GM19468 (cell line): Measurements from ENCODE around the gene ERP44.
"Not testable (repeated sequence)": the region's sequence is repeated elsewhere in the genome, so short reads cannot be mapped to it uniquely, and the experiment has no call there.

Experiments
- ATAC-seq: cut with Tn5 transposase; IDR thresholded peaks from one replicate; pipeline ENCODE4 v1.9.1; 2021; ENCODE audit warnings: mild to moderate bottlenecking, moderate library complexity, moderate number of reproducible peaks; ENCODE audit not compliant: unreplicated experiment; ENCODE audit errors: extremely low read depth

ERP44 gene

DNA sequence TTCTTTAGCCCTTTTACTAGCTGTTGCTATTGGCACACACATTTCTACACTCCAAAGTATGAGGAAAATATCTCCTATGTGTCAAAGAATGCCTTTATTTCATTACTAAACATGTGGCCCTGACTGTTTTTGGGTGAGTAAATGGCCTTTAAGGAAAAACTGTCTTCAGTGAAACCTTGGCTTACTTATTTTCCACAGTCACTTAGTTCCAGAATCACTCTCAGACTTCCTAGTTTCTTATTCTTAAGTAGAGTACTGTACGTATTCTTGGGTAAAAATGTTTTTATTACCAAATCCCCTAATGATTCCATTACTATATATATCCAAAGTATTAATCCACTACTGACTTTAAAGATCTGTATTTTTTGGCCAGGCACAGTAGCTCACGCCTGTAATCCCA is 27.5 kb downstream of the ERP44 start:
- ATAC-seq = no peak

DNA sequence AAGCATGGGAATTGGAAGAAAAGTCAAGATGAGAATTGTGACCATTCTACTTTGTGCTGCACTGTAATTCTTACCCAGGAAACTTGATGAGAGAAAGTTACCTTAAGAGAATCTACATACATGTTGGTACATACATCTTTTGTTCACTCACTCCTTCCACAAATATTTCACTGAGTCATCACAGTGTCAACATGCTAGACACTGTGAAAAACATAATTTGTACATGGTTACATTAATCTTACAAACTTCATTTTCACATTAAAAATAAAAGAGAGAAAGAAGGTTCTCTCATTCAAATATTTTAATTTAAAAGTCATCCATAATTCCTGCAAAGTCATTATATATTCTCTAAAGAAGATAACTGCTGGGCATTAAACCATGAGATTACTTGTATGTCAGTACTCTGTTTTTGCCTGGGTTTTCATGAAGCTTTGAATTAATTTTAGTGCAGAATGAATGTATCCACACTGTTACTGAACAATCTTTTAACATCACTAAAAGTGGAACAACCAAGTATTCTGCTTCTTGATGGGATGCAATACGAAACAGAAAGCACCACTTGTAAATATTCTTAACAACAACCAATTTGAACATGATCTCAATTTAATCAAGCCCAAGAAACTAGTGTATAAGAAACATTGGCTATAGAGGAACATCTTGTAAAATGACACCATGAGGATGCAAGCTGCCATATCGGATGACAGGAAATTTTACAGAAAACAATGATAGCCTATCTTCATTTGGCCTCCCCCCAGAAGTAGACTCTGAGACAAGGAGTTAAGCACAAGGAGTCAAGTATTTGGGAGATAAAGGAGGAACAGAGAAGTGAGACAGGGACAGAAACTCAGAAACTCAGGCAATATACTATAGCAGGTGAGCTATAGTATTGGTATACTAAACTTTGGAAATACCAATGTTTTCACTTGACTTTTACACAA is 28.4 kb downstream of the ERP44 start:
- no peak for ATAC-seq

DNA sequence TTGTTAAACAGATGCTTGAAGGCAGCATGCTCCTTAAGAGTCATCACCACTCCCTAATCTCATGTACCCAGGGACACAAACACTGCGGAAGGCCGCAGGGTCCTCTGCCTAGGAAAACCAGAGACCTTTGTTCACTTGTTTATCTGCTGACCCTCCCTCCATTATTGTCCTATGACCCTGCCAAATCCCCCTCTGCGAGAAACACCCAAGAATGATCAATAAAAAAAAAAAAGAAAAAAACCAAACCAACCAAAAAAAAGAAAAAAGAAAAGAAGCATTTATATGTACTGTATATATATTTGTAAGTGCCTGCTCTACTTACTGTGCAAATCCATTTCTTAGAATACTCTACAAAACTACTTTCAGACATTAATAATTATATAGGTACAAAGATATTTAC is 29.7 kb downstream of the ERP44 start:
- ATAC-seq = not testable (repeated sequence)

DNA sequence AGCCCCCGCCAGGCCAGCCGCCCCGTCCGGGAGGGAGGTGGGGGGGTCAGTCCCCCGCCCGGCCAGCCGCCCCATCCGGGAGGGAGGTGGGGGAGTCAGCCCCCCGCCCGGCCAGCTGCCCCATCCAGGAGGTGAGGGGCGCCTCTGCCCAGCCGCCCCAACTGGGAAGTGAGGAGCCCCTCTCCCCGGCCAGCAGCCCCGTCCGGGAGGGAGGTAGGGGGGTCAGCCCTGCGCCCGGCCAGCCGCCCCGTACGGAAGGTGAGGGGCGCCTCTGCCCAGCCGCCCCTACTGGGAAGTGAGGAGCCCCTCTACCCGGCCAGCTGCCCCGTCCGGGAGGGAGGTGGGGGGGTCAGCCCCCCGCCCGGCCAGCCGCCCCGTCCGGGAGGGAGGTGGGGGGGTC is 30.8 kb downstream of the ERP44 start:
- ATAC-seq = not testable (repeated sequence)

DNA sequence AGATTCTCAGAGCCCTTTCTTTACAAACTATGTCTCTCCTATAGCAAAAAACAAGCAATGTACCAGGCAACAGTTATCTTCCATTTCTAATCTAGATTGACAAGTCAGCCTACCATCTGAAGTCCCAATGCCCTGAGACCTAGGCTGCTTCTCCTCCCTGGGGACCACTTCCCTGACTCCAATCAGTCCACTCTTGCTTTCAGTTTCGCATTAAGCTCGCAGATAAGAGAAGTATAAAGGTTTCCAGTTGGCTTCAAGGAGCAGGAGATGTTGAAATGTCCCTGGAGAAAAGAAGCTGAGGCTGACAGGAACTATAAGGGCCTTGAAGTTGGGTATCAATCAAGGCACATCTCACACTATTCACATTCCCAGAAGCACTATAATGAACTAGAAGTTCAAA is 32.3 kb downstream of the ERP44 start:
- no peak for ATAC-seq

DNA sequence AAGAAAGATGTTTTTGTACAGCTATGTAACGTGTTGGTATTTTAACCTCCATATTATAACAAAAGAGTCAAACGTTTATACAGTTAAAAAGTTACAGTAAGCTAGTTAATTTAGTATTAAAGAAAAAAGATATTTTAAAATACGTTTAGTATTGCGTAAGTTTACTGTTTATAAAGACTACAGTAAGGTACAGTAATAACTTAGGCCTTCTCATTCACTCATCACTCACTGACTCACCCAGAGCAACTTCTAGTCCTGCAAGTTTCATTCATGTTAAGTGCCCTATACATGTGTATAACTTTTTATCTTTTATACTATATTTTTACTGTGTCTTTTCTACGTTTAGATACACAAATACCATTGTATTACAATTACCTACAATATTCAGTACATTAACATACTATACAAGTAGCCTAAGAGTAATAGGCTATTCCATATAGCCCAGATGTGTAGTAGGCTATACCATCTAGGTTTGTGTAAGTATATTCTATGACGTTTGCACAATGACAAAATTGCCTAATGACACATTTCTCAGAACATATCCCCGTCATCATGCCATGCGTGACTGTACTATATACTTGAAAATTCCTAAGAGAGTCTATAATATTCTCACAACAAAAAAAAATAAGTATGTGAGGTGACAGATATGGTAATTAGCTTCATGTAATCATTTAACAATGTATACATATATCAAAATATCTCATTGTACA is 33.8 kb downstream of the ERP44 start:
- no peak for ATAC-seq

DNA sequence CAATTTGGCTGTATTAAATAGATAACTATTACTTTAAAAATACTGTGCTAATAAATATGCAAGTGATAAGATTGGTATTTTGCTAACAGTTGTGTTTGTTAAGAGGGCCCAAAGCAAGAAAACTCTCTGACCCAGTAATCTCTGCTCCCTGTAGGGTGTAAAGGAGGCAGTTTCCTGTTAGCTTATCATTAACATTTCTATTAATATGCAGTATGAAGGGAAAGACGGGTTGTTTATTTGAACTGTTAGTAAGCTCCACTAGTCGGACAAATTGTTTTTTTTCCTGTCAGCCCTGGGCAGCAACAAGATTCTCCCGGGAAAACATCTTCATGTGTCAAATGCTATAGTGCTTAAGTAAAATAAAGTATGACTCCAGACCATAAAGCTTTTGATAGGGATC is 35.6 kb downstream of the ERP44 start:
- no peak for ATAC-seq

DNA sequence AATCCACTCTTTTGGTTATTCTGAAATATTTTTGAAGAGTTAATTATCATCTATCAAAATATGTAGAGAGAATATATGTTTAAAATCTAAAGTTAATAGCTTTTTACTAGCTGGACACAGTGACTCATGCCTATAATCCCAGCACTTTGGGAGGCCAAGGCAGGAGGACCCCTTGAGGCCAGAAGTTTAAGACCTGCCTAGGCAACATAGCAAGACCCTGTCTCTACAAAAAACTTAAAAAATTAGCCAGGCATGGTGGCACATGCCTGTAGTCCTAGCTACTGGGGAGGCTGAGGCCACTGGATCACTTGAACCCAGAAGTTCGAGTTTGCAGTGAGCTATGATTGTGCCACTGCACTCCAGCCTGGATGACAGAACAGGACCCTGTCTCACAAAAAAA is 36.1 kb downstream of the ERP44 start:
- ATAC-seq = not testable (repeated sequence)

DNA sequence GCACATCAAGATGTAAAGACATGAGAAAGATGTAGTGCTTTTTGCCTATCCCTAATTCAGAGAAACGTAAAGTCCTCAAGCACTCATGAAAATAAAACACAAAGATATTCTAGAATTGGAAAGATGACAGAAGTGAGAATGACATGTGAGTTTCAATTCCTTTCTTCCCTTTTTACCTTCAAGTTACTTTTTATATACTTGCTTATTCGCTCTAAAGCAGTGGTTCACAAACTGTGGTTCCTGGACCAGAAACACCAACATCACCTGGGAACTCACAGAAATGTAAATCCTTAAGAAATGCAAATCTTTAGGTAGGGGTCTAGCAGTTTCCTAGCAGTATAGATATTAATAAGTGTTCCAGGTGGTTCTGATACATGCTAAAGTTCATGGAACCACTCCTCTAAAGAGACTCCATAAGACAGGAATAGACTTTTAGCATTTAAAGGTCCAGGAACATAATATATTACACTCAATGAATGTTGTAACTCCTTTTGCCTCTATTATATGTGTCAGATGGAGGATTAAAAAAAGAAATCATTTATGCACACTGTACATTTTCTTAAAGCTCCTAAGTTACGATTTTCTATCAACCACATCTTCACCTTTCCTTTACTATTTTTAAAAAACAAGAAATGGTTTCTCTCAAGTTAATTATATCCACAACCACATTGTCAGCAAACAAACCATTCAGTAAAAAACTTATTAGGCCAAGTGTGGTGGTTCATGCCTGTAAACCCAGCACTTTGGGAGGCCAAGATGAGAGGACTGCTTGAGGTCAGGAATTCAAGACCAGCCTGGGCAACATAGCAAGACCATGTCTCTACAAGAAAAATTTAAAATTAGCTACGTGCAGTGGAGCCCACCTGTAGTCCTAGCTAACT is 39.9 kb downstream of the ERP44 start:
- ATAC-seq = peak; percentile 49

DNA sequence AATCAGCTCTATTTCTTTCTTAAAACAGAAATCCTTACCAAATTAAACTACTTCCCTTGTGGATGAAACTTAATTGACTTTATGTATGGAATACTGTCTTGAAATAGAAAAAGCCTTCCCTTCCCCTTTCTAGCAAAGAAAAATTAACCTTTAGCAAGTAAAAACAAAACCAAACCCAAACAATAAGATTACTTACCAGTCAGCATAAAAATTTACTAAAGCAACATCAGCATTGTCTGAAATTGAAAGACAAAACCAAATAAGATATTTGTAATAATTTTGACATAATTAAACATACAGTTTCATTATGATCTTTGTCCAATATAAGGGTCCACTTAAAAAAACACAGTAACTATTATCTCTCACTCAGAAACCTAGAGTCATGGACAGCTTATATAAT is 41.2 kb downstream of the ERP44 start:
- ATAC-seq = no peak

DNA sequence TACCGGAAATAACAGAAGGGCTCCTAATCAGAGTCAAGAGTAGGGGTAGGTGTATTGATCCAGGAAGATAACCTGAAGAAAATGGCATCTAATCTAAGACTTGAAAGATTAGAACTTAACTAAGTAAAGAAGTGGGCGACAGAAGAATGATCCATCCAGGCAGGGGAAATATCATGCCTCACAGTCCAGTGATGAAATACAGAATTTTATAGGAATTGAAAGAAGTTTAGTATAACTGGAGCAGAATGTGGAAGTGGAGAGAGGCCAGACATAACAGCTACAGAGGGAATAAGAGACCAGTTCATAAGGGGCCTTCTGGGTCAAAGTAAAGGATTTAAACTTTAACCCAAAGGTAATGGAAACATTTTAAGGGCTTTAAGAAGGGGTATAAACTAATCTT is 42.2 kb downstream of the ERP44 start:
- no peak for ATAC-seq

DNA sequence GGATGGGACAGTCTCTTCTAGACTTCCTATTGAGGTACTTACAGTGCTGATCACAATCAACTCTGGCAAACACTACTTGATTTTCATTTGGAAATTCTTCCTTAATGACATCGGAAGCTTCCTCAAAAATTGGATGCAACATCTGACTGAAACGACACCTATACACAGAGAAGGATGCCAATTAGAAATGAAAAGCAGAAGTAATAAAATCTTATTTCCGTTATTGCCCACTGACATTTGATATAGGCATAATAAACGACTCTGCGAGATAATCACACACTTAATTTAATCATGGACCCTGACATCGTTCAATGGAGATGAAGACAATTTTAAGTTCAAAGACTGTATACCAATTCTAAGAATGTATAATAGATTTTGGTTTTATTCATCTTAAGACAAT is 46.4 kb downstream of the ERP44 start:
- no peak for ATAC-seq

DNA sequence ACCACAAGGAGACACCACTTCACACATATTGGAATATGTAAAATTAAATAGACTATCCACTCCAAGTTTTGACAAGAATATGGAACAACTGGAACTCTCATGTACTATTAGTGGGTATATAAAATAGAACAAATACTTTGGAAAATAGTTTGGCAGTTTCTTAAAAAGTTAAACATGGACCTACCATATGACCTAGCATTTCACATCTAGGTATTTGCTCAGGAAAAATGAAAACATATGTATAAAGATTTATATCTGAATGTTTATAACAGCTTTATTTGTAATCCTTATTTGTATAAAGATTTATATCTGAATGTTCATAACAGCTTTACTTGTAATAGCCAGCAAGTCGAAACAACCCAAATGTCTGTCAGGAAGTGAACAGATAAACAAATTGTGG is 49.2 kb downstream of the ERP44 start:
- no peak for ATAC-seq

DNA sequence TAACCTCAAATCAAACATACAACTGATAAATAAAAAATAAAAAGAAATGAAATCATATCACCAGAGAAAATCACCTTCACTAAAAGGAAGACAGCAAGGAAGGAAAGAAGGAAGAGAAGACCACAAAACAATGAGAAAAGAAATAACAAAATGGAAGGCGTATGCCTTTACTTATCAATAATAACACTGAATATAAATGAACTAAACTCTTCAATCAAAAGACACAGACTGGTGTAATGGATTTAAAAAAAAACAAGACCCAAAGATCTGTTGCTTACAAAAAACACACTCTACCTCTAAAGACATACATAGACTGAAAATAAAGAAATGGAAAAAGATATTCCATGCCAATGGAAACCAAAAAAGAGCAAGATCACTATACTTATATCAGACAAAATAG is 60.3 kb downstream of the ERP44 start:
- no peak for ATAC-seq

DNA sequence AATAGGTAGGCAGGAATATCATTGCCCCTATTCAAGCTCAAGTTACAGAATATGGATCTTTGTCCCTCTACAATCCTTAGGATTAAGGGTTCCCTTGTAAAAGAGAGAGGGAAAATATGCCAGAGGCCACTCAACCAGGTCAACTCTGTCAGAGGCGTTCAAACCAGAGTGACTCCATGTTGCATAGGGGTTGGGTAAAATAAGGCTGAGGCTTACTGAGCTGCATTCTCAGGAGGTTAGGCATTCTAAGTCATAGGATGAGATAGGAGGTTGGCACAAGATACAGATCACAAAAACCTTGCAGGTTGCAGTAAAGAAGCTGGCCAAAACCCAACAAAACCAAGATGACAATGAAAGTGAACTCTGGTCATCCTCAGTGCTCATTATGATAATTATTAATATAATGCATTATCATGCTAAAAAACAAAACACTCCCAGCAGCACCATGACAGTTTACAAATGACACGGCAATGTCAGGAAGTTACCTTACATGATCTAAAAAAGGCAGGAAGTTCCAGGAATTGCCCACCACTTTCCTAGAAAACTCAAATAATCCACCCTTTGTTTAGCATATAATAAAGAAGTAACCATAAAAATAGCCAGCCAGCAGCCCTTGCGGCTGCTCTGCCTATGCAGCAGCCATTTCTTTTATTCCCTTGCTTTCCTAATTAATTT is 64.8 kb downstream of the ERP44 start:
- ATAC-seq = no peak

DNA sequence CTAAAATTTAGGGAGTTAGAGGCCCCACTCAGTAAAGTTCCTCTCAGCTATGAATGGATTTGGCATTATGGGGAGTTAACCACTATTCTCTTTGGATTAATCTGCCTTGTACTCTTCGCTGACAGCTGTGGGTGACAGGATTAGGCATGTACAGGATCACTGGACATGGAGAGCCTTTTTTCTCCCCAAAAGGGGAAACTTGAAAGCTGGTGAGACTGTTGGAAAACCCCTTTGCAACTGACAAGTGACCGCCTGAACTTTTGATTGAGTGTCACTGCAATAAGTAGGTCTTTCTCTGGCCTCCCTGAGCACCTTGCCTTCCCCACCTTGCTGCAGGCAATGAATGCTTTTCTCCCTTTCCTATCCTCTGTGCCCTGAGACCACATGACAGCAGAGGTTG is 68.3 kb downstream of the ERP44 start:
- no peak for ATAC-seq

DNA sequence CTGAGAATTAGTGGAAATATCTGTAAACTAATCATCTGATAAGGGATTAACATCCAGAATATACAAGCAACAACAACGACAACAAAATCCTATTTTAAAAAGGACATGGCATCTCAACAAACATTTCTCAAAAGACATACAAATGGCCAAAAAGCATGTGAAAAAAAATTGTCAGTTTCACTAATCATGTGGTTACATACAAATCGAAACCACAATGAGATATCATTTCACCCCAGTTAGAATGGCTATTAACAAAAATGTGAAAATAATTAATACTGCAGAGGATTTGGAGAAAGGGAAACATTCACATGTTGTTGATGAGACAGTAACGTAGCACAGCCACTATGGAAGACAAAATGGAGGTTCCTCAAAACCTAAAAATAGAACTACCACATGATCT is 69.5 kb downstream of the ERP44 start:
- ATAC-seq = no peak

DNA sequence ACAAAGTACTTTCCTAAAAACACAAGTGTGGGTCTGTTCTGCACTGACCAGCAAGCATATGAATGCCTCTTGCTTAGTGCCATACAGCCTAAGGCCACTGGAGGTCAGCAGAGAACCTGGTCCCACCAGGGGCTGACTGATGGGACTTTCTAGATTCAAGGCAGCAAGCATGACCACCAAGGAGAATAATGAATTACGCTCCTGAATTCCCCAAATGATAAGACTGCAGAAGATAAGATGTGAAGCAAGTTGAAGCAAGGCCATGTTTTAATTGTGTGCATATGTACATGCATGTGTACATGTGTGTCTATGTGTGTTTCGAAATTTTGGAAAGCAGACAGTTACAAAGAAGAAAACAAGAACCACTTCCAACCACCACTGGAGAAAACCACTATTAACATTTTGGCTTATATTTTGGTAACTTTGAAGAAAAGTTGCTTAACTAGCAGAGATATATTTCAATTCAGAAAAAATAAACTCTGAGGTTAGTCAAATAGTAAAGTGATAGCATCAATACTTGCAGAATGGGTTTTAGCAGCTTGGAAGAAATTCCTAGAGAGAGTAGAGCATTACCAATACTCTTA is 70.5 kb downstream of the ERP44 start:
- no peak for ATAC-seq

DNA sequence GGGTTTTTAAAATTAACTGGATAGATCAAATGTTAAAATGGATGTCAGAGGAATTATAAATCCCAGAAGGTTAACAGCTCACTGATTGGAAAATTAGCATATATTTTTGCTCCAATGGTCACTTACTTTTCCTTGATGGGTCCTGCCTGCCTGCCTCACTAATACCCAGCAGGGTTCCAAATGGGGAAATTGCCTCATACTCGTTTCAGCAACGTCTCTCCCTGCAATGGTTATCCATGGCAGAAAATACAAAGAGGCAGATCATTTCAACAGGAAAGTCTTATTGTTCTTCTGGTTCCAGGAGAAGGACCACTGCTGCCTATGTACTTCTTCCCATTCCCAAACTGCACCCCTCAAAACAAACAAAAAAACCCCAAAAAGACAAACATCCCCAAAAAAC is 71.3 kb downstream of the ERP44 start:
- no peak for ATAC-seq

DNA sequence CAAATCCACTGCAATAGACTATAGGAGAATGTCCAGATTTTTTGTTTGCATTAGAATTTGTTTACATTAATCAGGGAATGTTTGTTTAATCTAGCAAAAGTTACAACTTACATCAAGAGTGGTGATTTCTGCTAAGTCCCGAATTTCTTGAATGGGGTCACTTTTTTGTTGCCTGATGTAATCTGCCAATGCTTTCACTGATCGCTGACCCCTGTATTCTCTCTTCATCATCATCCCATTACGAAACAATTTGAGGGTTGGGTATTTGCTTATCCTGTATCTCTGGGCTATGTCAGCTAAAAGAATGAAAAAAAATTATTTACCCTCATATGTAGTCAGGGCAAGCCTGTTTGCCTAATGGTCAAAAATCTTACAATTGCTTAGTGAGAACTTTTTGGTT is 76.9 kb downstream of the ERP44 start:
- no peak for ATAC-seq
